HCT116 (cell line): Measurements from ENCODE around the gene MRPL9. TPM values are rescaled to one million over a fixed set of nuclear protein-coding genes. Genes with fewer than 3 reads are reported as not detected.

Experiments used
- ATAC-seq: fragments of 200-7000 bp; cut with Tn5 transposase; 2 replicates; pipeline ENCODE4 v1.9.1; 2020; ENCODE audit warnings: mild to moderate bottlenecking, moderate library complexity
- BruUV-seq: library from RNA; stranded (reverse); fragments of 400-500 nt; replicated peaks from 2 replicates; lab custom pipeline; 2021; lab: Mats Ljungman, UMichigan
- CTCF ChIA-PET: fragments of 300-600 bp; sonication (Branson Sonifier 250); formaldehyde crosslinking; loops from one replicate; lab custom pipeline; 2021; ENCODE audit warnings: antibody characterized with exemption; lab: Charles Lee
- POLR2A ChIA-PET: fragments of 300-600, 350-600 bp; sonication (Branson Sonifier 250); formaldehyde crosslinking; loops from one replicate; lab custom pipeline; 2021; ENCODE audit warnings: antibody characterized with exemption; lab: Charles Lee
- RAD21 ChIA-PET, 2 experiments: fragments of 300-600 bp; sonication (Branson Sonifier 250); formaldehyde crosslinking; loops; one replicate each; lab custom pipeline; 2023; ENCODE audit warnings: low total read pairs in 2 of 2; ENCODE audit not compliant: uncharacterized antibody in 2 of 2, unreplicated experiment in 2 of 2, low non-redundant PET in 1 of 2; lab: Charles Lee
- DNase-seq: peaks from one replicate; pipeline ENCODE4 v3.0.0-alpha.2; 2010; ENCODE audit warnings: low read depth, low spot score
- H2AFZ ChIP-seq: fragments of 200-600 bp; shearing (Covaris generic), sonication (generic); 2 replicates; pipeline ENCODE4 v1.6.1; 2017; ENCODE audit warnings: low read depth, mixed run types, mixed read lengths, antibody characterized with exemption, low read length; ENCODE audit not compliant: poor library complexity, severe bottlenecking
- H3K27ac ChIP-seq: 2 replicates; pipeline ENCODE4 v1.5.1; 2012; ENCODE audit warnings: low read depth, low read length
- H3K27me3 ChIP-seq: fragments of 200-600 bp; sonication (generic); 2 replicates; pipeline ENCODE4 v1.6.1; 2016; ENCODE audit warnings: mixed run types, low read length, mixed read lengths; ENCODE audit not compliant: insufficient read depth
- H3K36me3 ChIP-seq, 2 experiments: fragments of 200-500 bp in 1 of 2; fragments of 200-600 bp in 1 of 2; sonication (Bioruptor generic) in 1 of 2; sonication (generic) in 1 of 2; 2 replicates each; pipeline versions ENCODE4 v1.5.1 to v1.6.1; 2014 to 2016; ENCODE audit warnings: low read length in 2 of 2, inconsistent platforms in 1 of 2, mixed read lengths in 1 of 2, mixed run types in 1 of 2; ENCODE audit not compliant: insufficient read depth in 2 of 2, control insufficient read depth in 1 of 2
- H3K4me1 ChIP-seq, 2 experiments: fragments of 200-600 bp in 1 of 2; sonication (generic) in 1 of 2; 2 replicates each; pipeline versions ENCODE4 v1.5.1 to v1.6.1; 2012 to 2017; ENCODE audit warnings: low read length in 2 of 2, inconsistent platforms in 1 of 2, mild to moderate bottlenecking in 1 of 2, mixed read lengths in 1 of 2, mixed run types in 1 of 2, moderate library complexity in 1 of 2; ENCODE audit not compliant: insufficient read depth in 2 of 2, control insufficient read depth in 1 of 2
- H3K4me2 ChIP-seq: fragments of 200-600 bp; sonication (generic); 2 replicates; pipeline ENCODE4 v1.6.1; 2017; ENCODE audit warnings: mixed run types, low read length, mixed read lengths
- H3K4me3 ChIP-seq, 2 experiments: fragments of 200-600 bp in 1 of 2; sonication (generic) in 1 of 2; replicated peaks in 1 of 2; 2 replicates each; pipeline ENCODE4 v1.5.1; 2011 to 2016; ENCODE audit warnings: low read length in 2 of 2, control low read depth in 1 of 2, low read depth in 1 of 2, mild to moderate bottlenecking in 1 of 2, mixed read lengths in 1 of 2, mixed run types in 1 of 2
- H3K79me2 ChIP-seq: fragments of 200-600 bp; sonication (generic); 2 replicates; pipeline ENCODE4 v1.6.1; 2017; ENCODE audit warnings: mild to moderate bottlenecking, mixed run types, low read length, moderate library complexity, mixed read lengths; ENCODE audit not compliant: insufficient read depth
- H3K9ac ChIP-seq: fragments of 200-600 bp; sonication (generic); 2 replicates; pipeline ENCODE4 v1.6.1; 2016; ENCODE audit warnings: low read length, mixed read lengths
- H3K9me2 ChIP-seq: fragments of 200-600 bp; sonication (generic), shearing (Covaris generic); 2 replicates; pipeline ENCODE4 v1.6.1; 2017; ENCODE audit warnings: mixed run types, mild to moderate bottlenecking, moderate library complexity; ENCODE audit not compliant: insufficient read depth
- H3K9me3 ChIP-seq, 2 experiments: fragments of 200-500 bp in 1 of 2; fragments of 200-600 bp in 1 of 2; sonication (Bioruptor generic) in 1 of 2; sonication (generic) in 1 of 2; 2 replicates each; pipeline ENCODE4 v1.6.1; 2014 to 2017; ENCODE audit warnings: low read length in 2 of 2, mixed read lengths in 2 of 2, inconsistent platforms in 1 of 2, low read depth in 1 of 2, mild to moderate bottlenecking in 1 of 2, mixed run types in 1 of 2, moderate library complexity in 1 of 2; ENCODE audit not compliant: control insufficient read depth in 1 of 2, insufficient read depth in 1 of 2
- H4K20me1 ChIP-seq: fragments of 200-600 bp; sonication (generic), shearing (Covaris generic); 2 replicates; pipeline ENCODE4 v1.6.1; 2017; ENCODE audit warnings: mixed run types, mild to moderate bottlenecking, moderate library complexity; ENCODE audit not compliant: insufficient read depth
- ATF3 ChIP-seq: IDR thresholded peaks from 2 replicates; pipeline ENCODE4 v1.6.1; 2012
- CEBPB ChIP-seq: IDR thresholded peaks from 2 replicates; pipeline ENCODE4 v1.6.1; 2012; ENCODE audit warnings: low read depth
- CTCF ChIP-seq, 3 experiments: fragments of 200-600 bp in 1 of 3; sonication (generic) in 1 of 3; IDR thresholded peaks in 2 of 3; conservative IDR thresholded peaks in 1 of 3; 2 replicates each; pipeline ENCODE4 v1.5.1; 2012 to 2017; ENCODE audit warnings: low read depth in 2 of 3, low read length in 2 of 3, antibody characterized with exemption in 1 of 3, borderline replicate concordance in 1 of 3, control low read depth in 1 of 3, mild to moderate bottlenecking in 1 of 3, mixed read lengths in 1 of 3, mixed run types in 1 of 3, moderate library complexity in 1 of 3; ENCODE audit not compliant: insufficient read depth in 1 of 3
- EGR1 ChIP-seq: IDR thresholded peaks from 2 replicates; pipeline ENCODE4 v1.6.1; 2012; ENCODE audit warnings: low read depth
- ELF1 ChIP-seq: IDR thresholded peaks from 2 replicates; pipeline ENCODE4 v1.6.1; 2012; ENCODE audit warnings: low read depth, borderline replicate concordance
- EZH2 ChIP-seq: fragments of 200-600 bp; sonication (generic); IDR thresholded peaks from 2 replicates; pipeline ENCODE4 v1.6.1; 2017; ENCODE audit warnings: antibody characterized with exemption, mixed run types
- EZH2phosphoT487 ChIP-seq: fragments of 200-600 bp; IDR thresholded peaks from 2 replicates; pipeline ENCODE4 v1.6.1; 2018; ENCODE audit warnings: antibody characterized with exemption, borderline replicate concordance
- JUND ChIP-seq: IDR thresholded peaks from 2 replicates; pipeline ENCODE4 v1.6.1; 2012
- MAX ChIP-seq: IDR thresholded peaks from 2 replicates; pipeline ENCODE4 v1.6.1; 2012
- POLR2A ChIP-seq: IDR thresholded peaks from 2 replicates; pipeline ENCODE4 v1.7.0; 2011; ENCODE audit warnings: borderline replicate concordance; ENCODE audit not compliant: insufficient read depth, insufficient read length; ENCODE audit errors: extremely low read depth
- POLR2AphosphoS5 ChIP-seq: IDR thresholded peaks from 2 replicates; pipeline ENCODE4 v1.6.1; 2011; ENCODE audit warnings: mild to moderate bottlenecking, low read depth, low read length, moderate library complexity
- RAD21 ChIP-seq: IDR thresholded peaks from 2 replicates; pipeline ENCODE4 v1.6.1; 2012; ENCODE audit warnings: low read depth, mild to moderate bottlenecking
- SIN3A ChIP-seq: IDR thresholded peaks from 2 replicates; pipeline ENCODE4 v1.6.1; 2012; ENCODE audit warnings: low read depth
- SRF ChIP-seq: IDR thresholded peaks from 2 replicates; pipeline ENCODE4 v1.6.1; 2012; ENCODE audit warnings: low read depth
- TCF7L2 ChIP-seq: IDR thresholded peaks from 2 replicates; pipeline ENCODE4 v1.7.0; 2011; ENCODE audit warnings: borderline replicate concordance, inconsistent platforms; ENCODE audit not compliant: insufficient read depth, insufficient read length; ENCODE audit errors: extremely low read depth
- ZNF274 ChIP-seq: fragments of 200-500 bp; sonication (Bioruptor generic); IDR thresholded peaks from 2 replicates; pipeline ENCODE4 v1.6.1; 2014; ENCODE audit warnings: mild to moderate bottlenecking, low read depth, low read length, inconsistent platforms
- intact Hi-C: fragments of 100-400 bp; cut with micrococcal nuclease; formaldehyde crosslinking; loops from 2 replicates; pipeline ENCODE4 v1.10.0; 2022
- total RNA-seq: library from RNA; stranded (reverse); gene quantifications from one replicate; pipeline ENCODE4 v1.2.1, GENCODE V29; 2021; ENCODE audit not compliant: unreplicated experiment
- TF ChIP-seq, protein P1 (sequence below): IDR thresholded peaks from 2 replicates; pipeline ENCODE4 v1.6.1; 2011; ENCODE audit warnings: mild to moderate bottlenecking, low read length, moderate library complexity; ENCODE audit not compliant: insufficient replicate concordance; ENCODE audit errors: extremely low read depth

MRPL9 gene
- total RNA-seq, 1 experiment from 2014 or later: 94.5 TPM

DNA sequence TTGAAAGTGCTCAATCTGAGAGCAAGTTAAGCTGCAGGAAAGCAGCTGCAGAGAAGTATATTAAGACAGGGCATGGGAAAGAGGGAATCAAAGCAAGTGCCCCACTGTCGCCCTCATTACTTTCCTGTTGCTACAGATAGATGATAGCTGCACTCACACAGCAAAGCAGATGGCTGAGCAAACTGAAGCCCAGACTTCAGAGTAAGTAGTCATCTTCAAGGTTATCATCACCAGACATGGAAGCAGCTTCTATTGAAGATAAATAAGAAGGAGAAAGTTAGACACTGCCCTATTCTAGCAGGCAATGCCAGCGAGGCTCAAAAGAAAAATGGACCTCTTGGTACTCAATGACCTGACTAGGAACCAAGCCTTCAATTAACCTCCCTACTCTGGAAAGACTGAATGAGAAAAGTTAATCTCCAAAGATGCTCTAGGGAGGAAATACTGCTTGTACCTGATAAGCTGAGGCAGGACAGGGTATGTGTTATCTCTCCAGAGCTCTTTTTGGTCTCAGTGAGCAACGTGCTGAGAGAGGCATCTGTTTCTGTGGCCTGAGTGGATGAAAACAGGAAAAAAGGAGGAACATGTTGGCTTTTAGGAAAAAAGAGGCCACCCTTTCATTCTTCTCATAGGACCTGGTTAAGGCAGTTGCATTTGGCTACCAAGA, 11.1 kb upstream of the MRPL9 start:
- ChIA-PET CTCF (no interaction called here), RAD21 (no interaction called here), POLR2A (no interaction called here)
- H2AFZ ChIP-seq: no peak overlapping the region
- DNase-seq (no peak), ATAC-seq (no peak)
- no peaks in the 10 kb centered on the region for H3K27me3 ChIP-seq
- no peaks in the 10 kb centered on the region for H3K79me2 ChIP-seq
- H3K27ac ChIP-seq: no peak overlapping the region
- H3K9ac ChIP-seq: no peak overlapping the region
- peaks cover 0 to 5% of the 10 kb centered on the region in 2 experiments; a peak in 1 of 4 replicates for H3K4me1 ChIP-seq
- H3K9me2 ChIP-seq: no peaks in the 10 kb centered on the region
- no peaks in the 10 kb centered on the region for H4K20me1 ChIP-seq
- peaks cover 0 to 3% of the 10 kb centered on the region in 2 experiments; a peak in 1 of 4 replicates for H3K36me3 ChIP-seq
- no TSS peak for BruUV-seq
- no peaks in the 10 kb centered on the region for H3K9me3 ChIP-seq
- H3K4me2 ChIP-seq: no peak overlapping the region
- TF ChIP-seq ELF1 (no peak), ATF3 (no peak), CTCF (IDR thresholded peaks at IDR 0.05 in 2 of 3, conservative IDR thresholded peaks at IDR 0.05 in 1 of 3; ENCODE audit: borderline replicate concordance in 1 of 3, insufficient read depth in 1 of 3, low read depth in 2 of 3, low read length in 2 of 3) (no peak), RAD21 (no peak), TCF7L2 (no peak), SIN3A (no peak), JUND (no peak), POLR2A (no peak), SRF (no peak), EGR1 (no peak), ZNF274 (no peak), EZH2 (no peak), POLR2AphosphoS5 (no peak), EZH2phosphoT487 (no peak), MAX (no peak), CEBPB (no peak)
- TF ChIP-seq, protein P1, sequence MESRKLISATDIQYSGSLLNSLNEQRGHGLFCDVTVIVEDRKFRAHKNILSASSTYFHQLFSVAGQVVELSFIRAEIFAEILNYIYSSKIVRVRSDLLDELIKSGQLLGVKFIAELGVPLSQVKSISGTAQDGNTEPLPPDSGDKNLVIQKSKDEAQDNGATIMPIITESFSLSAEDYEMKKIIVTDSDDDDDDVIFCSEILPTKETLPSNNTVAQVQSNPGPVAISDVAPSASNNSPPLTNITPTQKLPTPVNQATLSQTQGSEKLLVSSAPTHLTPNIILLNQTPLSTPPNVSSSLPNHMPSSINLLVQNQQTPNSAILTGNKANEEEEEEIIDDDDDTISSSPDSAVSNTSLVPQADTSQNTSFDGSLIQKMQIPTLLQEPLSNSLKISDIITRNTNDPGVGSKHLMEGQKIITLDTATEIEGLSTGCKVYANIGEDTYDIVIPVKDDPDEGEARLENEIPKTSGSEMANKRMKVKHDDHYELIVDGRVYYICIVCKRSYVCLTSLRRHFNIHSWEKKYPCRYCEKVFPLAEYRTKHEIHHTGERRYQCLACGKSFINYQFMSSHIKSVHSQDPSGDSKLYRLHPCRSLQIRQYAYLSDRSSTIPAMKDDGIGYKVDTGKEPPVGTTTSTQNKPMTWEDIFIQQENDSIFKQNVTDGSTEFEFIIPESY: no peak
- H3K4me3 ChIP-seq: no peak overlapping the region
- intact Hi-C loops: no loop called here
